Measurements from ENCODE around the gene UROD.
"Not testable (repeated sequence)": the region's sequence is repeated elsewhere in the genome, so short reads cannot be mapped to it uniquely, and the experiment has no call there.

Gene UROD

DNA sequence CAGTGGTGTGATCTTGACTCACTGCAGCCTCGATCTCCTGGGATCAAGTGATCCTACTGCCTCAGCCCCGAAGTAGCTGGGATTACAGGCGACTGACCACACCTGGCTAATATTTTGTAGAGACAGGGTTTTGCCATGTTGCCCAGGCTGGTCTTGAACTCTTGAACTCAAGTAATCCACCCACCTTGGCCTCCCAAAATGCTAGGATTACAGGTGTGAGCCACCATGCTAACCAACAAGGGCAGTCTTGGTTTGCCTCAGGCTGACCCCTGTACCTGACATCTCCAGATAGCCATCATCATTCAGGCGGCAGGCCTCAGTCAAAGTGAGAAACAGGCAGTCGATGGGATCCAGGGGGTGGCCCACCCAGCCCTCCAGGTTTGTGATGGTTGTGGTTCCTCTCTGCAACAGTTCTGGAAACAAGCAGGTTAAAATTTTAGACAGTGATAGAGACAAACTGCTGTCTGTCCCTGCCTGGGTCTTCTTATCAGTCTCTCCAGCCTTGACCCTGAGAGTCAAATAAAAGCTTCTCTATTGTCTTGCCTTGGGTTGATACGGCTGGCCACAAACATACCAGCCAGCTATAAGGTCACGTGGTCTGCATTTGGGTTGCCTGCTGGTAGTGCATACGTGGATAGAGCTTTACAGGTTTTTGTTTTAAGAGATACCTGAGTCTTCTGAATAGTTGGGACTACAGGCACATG is 26.8 kb downstream of the UROD start:
- no peak for DNase-seq
- no peaks in the 10 kb centered on the region for H3K9me3 Mint-ChIP-seq
- H3K4me3 Mint-ChIP-seq = no peak overlapping the region
- no peak for ATAC-seq (replicated peaks)
- H3K36me3 Mint-ChIP-seq = no peaks in the 10 kb centered on the region
- H3K27ac Mint-ChIP-seq = no peak overlapping the region
- peaks cover 4 to 6% of the 10 kb centered on the region in 2 donors for H3K4me1 Mint-ChIP-seq
- H3K27me3 Mint-ChIP-seq = no peaks in the 10 kb centered on the region

DNA sequence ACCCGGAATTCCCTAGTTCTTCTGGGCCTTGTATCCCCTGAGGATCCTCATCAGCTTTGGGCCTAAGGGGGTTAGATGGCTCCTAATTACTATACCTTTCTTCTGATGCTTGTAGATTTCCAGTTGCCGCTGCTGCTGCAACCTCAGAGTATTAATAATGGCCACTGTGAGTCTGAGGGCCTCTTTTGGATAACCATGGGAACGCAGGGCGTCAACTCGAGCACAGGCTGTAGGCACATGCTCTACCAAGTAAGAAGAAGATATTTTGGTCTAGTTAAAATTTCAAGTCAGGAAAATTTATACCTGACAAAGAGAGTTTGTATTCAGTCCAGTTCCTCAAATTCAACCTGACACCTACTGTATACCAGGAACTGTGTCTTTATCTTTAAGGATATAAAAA is 28.2 kb downstream of the UROD start:
- Mint-ChIP-seq H3K27ac (no peak overlapping the region), H3K4me1 (no peaks in the 10 kb centered on the region), H3K27me3 (no peaks in the 10 kb centered on the region), H3K36me3 (no peaks in the 10 kb centered on the region), H3K4me3 (no peak overlapping the region), H3K9me3 (no peaks in the 10 kb centered on the region)
- DNase-seq (no peak), ATAC-seq (replicated peaks) (no peak)

DNA sequence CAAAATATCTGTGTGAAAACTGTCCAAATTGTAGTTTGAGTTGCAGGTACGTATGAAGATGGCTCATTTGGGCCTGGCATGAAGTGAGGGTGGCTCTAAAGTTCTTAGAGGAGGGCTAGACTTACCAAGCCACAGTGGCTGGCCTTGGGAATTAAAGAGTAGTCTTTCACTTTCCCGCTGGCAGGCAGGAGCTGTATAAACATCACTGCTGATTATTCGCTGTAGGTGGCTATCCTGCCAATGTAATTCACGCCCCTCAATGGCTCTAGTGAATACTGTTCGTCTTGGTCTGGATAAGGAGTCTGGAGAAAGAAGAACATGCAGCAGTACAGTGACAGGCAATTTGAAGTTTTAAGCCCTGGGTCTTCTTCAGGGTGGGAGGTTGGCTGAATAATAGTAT is 31.0 kb downstream of the UROD start:
- H3K27ac Mint-ChIP-seq = no peak overlapping the region
- H3K36me3 Mint-ChIP-seq = no peaks in the 10 kb centered on the region
- no peak for ATAC-seq (replicated peaks)
- no peaks in the 10 kb centered on the region for H3K27me3 Mint-ChIP-seq
- no peak for DNase-seq
- H3K4me1 Mint-ChIP-seq = no peaks in the 10 kb centered on the region
- no peaks in the 10 kb centered on the region for H3K9me3 Mint-ChIP-seq
- no peak overlapping the region for H3K4me3 Mint-ChIP-seq

GRCh38 chr1:45044916-45045315 is 32.9 kb downstream of the UROD start:
- Mint-ChIP-seq H3K9me3 (no peaks in the 10 kb centered on the region), H3K27ac (no peak overlapping the region), H3K27me3 (no peaks in the 10 kb centered on the region), H3K4me3 (no peak overlapping the region), H3K36me3 (no peaks in the 10 kb centered on the region), H3K4me1 (no peaks in the 10 kb centered on the region)
- ATAC-seq (replicated peaks) = no peak
- no peak for DNase-seq

- Mint-ChIP-seq H3K9me3 (no peaks in the 10 kb centered on the region), H3K4me3 (no peak overlapping the region), H3K27me3 (no peaks in the 10 kb centered on the region), H3K4me1 (peaks cover 3 to 11% of the 10 kb centered on the region in 2 donors), H3K36me3 (no peaks in the 10 kb centered on the region), H3K27ac (no peak overlapping the region)
- no peak for ATAC-seq (replicated peaks)
- no peak for DNase-seq
These were observed 35.0 kb downstream of the UROD start for GRCh38 chr1:45047032-45047431.

DNA sequence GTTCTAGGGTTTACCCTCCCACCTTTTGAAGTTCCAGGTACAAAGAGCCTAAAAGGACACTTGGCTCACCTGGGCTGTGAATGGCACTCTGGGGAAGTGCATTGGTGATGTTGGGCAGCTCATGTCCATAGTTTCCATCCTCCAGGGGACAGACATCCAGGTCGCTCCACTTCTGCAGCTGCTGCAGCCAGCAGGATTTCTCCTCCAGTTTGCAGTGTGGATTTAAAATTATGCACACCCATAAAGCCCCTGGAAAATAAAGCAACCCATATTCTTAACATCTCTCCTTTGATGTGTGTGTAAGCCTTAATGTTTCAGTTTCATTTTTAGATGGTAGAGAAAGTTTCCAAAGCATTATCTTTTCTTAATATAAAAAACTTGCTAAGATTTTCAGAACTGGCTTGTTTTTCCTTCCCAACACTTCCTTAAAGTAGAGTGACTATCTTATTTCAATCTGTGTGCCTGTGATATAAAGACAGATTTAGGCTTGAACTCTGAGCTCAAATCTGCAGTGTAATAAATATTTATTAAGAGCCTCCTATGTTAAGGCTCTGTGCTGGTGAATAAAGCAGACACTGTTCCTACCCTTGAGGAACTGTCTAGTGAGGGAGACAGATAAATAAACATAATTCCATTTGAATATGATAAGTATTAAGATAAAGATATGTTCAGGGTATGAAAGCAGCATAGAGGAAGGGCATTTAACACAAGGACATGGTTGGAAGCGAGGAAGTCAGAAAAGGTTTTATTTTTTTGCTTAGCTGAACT is 39.1 kb downstream of the UROD start:
- H3K27ac Mint-ChIP-seq = peak overlapping the region; percentile 57

DNA sequence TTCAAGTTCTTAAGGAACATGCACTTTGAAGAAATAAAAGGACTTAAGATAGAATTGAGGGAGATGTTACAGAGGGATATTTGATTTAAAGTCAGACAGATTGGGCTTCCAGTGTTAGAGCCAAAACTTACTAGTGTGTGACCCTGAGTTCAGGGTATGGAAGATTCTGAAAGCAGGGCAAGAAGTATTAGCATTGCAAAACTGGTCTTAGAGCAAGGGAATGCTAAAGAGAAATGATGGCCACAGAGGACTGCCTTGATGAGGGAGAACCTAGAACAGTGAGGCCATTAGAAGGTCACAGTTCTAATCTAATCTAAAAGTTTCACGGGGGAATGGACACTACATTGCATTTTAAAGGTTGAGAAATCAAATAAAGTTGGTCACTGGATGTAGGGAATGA is 45.5 kb downstream of the UROD start:
- Mint-ChIP-seq H3K4me1 (peaks cover 5 to 11% of the 10 kb centered on the region in 2 donors), H3K27ac (no peak overlapping the region), H3K36me3 (no peaks in the 10 kb centered on the region), H3K9me3 (no peaks in the 10 kb centered on the region), H3K27me3 (no peaks in the 10 kb centered on the region), H3K4me3 (no peak overlapping the region)
- ATAC-seq (replicated peaks) = no peak
- DNase-seq = no peak

More for the DNA sequence above, 39.1 kb downstream of the UROD start:
- H3K27me3 Mint-ChIP-seq = no peaks in the 10 kb centered on the region
- ATAC-seq (replicated peaks) (peak in 1 of 2 donors; percentile 20), DNase-seq (no peak)
- H3K36me3 Mint-ChIP-seq = no peaks in the 10 kb centered on the region
- H3K4me1 Mint-ChIP-seq = peaks cover 8 to 26% of the 10 kb centered on the region in 2 donors
- H3K9me3 Mint-ChIP-seq = no peaks in the 10 kb centered on the region
- peak overlapping the region in 1 of 2 donors; percentile 28 for H3K4me3 Mint-ChIP-seq

- Mint-ChIP-seq H3K27ac (no peak overlapping the region), H3K4me1 (no peaks in the 10 kb centered on the region), H3K9me3 (no peaks in the 10 kb centered on the region), H3K27me3 (no peaks in the 10 kb centered on the region), H3K36me3 (no peaks in the 10 kb centered on the region), H3K4me3 (no peak overlapping the region)
- ATAC-seq (replicated peaks) (no peak), DNase-seq (no peak)
These were observed 47.8 kb downstream of the UROD start for GRCh38 chr1:45059829-45060228.

GRCh38 chr1:45062463-45062862 is 50.4 kb downstream of the UROD start:
- not testable (repeated sequence) for H3K4me1 Mint-ChIP-seq; H3K36me3 Mint-ChIP-seq; H3K27ac Mint-ChIP-seq; H3K27me3 Mint-ChIP-seq; H3K4me3 Mint-ChIP-seq; ATAC-seq (replicated peaks); DNase-seq; H3K9me3 Mint-ChIP-seq

- H3K27me3 Mint-ChIP-seq = no peaks in the 10 kb centered on the region
- ATAC-seq (replicated peaks) = no peak
- no peak overlapping the region for H3K4me3 Mint-ChIP-seq
- H3K27ac Mint-ChIP-seq = no peak overlapping the region
- no peaks in the 10 kb centered on the region for H3K4me1 Mint-ChIP-seq
- no peak for DNase-seq
- no peaks in the 10 kb centered on the region for H3K36me3 Mint-ChIP-seq
- H3K9me3 Mint-ChIP-seq = peaks cover 0 to 2% of the 10 kb centered on the region in 2 donors
These were observed 53.0 kb downstream of the UROD start for GRCh38 chr1:45065083-45065482.
